SK-N-DZ (cell line): ENCODE data around the gene COL6A1.
"Not testable (repeated sequence)": the region's sequence is repeated elsewhere in the genome, so short reads cannot be mapped to it uniquely, and the experiment has no call there.

Experiments used
- DNase-seq: peaks from one replicate; pipeline ENCODE4 v3.0.0-alpha.2; 2015; ENCODE audit warnings: low spot score

The COL6A1 gene

DNA sequence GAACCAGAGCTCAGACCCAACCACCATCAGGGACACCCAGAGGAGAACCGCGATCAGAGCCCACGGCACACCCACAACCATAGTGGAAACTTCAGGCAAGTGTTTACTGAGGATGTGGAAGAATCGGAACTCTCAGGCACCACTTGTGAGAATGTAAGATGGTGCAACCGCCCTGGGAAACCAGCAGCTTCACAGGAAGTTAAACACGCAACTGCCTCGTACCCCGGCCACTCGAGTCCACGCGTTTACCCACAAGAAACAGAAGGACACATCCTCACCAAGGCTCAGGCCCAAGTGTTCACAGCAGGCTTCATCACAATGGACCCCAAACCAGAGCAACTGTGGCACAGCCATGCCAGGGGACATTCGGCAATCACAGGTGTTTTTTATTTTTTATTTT is 64.9 kb downstream of the COL6A1 start:
- DNase-seq: no peak

DNA sequence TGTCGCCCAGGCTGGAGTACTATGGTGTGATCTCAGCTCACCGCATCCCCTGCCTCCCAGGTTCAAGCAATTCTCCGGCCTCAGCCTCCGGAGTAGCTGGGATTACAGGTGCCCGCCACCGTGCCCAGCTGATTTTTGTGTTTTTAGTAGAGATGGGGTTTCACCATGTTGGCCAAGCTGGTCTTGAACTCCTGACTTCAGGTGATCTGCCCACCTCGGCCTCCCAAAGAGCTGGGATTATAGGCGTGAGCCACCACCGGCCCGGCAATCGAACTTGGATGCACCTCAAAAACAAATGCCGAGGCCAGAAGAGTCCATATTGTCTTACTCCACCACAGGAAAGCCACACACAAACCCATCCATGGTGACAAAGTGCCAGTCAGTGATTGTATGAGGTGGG is 65.3 kb downstream of the COL6A1 start:
- DNase-seq: not testable (repeated sequence)

DNA sequence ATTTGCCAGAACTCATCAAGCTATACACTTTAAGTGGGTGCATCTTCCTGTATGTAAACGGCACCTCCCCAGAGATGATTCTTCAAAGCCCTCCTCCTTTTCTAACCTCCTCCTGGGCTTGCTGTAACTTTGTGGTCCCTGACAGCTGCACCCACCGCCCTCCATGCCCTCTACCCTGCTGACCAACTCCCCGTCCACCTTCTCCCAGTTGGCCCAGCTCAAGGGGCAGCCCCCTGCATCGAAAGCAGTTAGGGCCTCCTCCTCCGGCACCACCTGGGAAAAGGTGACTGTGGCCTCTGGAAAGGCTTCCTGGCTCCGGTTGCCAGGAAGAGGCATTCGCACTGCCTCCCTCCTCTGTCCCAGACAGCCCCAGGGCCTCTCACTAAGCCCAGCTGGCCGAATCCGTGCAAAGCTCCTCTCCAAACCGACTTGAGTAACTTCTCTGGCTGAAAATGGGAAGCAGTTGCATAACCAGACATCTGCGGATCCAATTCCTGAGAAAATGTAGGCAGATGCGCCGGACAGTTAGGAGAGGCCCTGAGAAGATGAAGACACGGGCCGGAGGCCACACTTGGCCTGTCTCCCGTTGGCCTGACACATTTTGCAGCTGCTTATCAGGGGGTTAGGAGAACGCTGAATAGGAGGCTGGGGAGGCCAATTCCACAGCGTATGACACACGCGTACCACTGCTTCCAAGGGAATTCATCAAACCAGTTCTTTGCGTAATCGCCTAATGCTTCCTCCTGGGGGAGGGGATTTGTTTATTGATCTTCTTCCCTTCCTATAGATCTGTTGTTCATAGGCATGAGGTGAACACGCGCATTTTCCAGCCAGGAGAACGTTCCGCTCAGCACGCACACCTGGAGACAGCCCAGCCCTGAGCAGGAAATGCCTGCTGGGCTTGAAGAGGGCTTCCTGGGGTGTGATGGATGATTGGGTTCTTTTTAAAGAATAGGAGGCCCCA is 67.6 kb downstream of the COL6A1 start:
- DNase-seq: no peak

DNA sequence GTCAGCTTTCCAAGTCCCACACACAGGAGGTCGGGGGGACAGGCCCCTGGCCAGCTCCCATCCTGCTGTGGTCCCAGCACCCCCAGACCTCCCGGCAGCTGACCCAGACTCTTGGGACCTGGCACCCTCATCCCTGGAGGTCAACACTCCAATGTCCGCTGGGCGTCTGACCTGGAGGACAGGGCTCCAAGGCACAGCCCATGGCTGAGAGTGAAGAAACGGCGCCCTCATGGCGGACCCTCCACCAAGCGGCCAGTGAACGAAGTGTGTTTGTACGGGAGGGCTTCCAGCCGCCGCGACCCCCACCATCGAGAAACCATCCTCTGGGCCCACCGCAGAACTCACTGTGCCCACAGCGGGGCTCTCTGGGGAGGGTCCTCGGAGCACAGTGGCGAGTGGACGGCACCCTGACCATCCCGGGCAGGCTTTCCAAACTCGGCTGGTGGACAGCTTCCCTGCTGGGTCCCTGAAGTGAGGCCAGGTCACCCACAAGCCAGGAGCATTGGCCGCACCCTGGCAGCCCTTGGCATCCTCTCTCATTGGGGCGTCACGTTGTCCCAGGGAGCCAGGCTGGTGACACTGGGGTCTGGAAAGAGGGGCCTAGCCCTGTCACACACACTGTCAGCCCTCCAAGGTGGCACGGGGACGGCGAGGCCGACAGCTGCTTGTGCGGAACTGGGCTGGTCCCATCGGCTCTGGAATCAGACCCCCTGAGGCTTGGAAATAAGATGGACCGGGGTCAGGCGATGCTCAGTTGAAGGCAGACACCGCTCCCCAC is 68.5 kb downstream of the COL6A1 start:
- DNase-seq: no peak

DNA sequence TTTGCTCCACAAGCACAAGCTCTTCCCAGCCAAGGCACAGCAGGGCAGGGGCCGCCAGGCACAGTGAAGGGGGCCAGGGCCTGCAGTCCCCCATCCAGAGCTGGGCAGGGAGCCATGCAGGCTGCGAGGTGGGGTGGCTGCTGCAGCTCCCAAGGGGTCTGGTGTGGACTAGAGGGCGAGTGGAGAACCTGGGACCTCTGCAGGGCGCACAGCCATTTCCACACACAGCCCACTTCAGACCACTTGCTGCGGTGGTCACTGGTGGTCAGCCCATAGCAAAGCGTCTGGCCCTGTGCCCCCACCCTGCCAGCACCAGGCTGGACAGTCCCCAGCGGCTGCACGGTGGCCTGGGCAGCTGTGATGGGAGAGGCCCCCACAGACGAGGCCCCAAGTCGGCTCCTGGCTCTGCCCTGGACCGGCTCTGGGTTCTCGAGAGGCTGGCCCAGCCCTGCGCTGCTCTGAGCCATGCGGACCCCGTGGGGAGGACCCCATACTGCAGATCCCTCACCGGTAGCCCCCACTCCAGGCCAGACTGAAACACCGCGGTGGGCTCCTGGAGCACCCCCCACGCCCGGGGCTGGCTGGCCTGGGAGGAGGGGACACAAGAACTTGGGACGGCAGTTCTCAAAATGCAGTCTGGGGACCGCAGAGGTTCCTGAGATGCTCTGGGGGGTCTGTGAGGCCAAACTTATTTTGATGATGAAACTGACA is 69.3 kb downstream of the COL6A1 start:
- no peak for DNase-seq

DNA sequence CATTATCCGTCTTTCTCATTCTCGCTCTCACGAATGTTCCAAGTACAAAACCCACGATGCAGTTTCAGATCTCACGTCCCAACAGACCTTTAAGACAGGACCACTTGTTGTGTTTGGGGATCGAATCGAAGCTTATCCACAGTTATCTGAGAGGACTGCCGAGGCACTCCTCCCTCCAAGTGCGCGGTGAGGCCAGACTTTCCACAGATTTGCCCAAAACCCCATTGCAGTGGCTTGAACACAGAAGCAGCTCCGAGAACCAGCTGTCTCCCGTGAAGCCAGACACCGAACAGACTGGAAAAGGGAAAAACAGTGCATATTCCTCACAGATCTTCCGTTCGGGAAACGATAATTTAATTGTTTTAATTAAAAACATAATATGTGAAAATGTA is 69.8 kb downstream of the COL6A1 start:
- DNase-seq: no peak

DNA sequence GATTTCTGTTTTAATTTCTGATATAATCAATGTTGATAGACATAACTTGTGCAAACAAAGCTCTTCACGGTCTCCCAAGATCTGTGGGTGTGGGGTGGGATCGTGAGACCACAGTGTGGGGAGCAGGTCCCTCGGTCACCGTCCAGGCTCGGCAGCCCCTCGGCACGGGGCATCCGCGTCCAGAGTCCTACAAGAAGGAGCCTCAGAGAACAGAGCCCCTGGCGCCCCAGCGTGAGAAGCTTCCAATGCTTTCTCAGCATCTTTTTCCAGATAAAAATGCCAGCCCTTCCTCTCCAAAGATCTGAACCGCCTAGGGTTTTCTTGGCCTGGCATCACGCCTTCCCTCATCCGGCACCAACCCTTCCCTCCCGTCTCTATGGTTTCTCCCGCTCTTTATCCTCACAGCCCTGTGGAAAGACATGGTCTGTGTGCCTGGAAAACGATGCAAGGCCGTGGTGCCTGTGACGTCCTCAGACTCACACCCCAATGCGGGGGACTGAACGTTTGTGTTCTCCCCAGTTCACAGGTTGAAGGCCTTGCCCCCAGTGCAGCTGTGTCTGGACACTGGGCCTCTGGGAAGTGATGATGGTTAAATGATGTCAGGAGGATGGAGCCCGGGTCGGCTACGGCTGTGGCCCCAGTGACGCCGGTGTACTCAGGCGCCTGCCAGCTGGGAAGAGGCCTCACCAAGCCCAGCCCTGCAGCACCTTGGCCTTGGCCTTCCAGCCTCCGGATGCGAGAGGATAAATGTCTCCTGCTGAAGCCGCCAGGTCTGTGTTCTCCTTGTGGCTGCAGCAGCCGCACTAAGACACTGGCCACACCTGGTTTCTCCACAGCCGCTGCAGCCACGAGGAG is 70.5 kb downstream of the COL6A1 start:
- no peak for DNase-seq

DNA sequence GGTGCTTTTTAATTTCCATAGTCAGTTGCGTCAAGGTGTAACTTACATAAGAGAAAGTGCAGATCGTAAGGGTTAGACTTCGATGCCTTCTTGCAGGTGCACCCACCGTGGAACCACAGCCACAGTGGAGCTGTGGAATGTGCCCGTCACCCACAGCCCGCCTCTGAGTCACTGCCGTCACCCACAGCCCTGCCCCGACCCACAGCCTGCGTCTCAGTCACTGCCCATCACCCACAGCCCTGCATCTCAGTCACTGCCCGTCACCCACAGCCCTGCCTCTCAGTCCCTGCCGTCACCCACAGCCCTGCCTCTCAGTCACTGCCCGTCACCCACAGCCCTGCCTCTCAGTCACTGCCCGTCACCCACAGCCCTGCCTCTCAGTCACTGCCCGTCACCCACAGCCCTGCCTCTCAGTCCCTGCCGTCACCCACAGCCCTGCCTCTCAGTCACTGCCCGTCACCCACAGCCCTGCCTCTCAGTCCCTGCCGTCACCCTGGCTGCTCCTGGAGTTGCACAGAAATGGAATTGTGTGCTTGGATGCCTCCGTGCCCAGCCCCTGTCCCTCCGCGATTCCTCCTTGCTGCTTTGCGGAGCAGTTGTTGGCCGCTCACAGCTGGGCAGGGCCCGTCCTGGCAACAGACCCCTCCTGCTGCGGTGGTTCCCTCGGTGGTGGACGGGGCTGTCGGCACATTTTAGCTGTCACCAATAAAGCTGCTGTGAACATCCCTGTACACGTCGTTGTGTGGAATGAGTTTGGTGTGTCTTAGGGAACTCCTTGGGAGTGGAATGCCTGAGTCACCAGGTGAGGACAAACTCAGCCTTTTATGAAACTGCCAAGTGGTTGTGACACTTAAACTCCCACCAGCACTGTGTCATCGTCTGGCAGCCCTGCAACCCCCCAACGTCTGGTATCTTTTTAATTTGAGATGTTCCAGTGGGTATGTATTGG is 71.4 kb downstream of the COL6A1 start:
- DNase-seq: no peak

DNA sequence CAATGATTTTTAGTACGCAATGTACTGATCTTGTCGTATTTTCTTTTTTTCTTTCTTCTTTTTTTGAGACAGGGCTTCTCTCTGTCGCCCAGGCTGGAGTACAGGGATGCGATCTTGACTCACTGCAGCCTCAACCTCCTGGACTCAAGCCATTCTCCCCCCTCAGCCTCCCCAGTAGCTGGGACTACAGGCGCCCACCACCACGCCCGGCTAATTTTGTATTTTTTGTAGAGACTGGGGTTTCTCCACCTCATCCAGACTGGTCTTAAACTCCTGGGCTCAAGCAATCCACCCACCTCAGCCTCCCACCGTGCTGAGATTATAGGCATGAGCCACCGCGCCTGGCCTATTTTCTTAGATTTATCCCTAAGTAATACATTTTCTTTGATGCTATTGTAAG is 72.5 kb downstream of the COL6A1 start:
- DNase-seq: no peak

DNA sequence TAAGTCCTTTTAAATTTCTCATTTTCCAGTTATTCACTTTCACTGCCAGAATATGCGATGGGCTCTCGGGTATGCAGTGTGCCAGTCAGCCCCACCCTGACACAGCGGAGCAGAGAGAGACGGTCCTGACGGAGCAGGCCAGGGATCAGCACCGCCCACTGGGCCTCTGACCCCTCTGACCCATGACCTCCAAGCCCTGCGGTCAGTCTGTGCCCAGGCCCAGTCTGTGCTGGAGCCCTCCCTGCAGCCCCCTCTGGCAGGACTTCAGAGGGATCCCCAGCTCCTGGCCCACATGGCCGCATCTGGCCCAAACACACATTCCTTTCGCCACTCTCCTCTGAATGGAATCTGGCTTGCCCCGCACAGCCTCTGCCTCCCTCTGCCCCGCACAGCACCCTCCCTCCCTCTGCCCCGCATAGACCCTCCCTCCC is 72.9 kb downstream of the COL6A1 start:
- no peak for DNase-seq
